SU-DHL-6 (cell line): ENCODE data around the gene SAMD11.

Experiments
- EZH2phosphoT487 ChIP-seq: fragments of 200-600 bp; sonication (generic), shearing (Covaris generic); conservative IDR thresholded peaks from 2 replicates; pipeline ENCODE4 v1.6.1; 2018; ENCODE audit warnings: mild to moderate bottlenecking, antibody characterized with exemption, low read length, moderate library complexity, mixed read lengths
- TF ChIP-seq, protein P1 (sequence below): fragments of 200-600 bp; sonication (generic); IDR thresholded peaks from one replicate; pipeline ENCODE4 v1.5.1; 2017; ENCODE audit warnings: antibody characterized with exemption, mild to moderate bottlenecking, low read length, moderate library complexity; ENCODE audit not compliant: insufficient read depth, poor library complexity, severe bottlenecking

DNA sequence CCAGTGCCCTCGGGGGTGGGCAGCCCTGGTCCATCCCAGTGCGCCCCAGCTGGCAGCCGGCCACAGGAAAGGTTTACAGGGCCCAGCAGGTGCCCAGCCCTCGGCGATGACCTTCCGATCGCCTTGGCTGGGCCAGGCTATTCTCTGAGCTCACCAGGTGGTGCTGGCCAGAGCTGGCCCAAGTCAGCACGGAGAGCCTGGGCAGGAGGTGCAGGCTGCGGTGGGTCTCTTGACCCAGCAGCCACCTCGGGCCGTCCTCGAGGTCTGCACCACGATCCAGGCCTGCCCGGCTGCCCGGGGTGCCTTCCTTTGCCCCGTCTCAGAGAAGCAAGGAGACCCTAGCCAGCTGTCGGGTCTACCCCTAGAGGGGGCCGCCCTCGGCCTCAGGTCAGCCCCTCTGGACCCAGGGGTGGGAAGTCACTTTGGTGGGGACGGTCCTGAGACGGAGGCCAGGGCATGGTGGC is 57.8 kb downstream of the SAMD11 start:
- TF ChIP-seq, protein P1, sequence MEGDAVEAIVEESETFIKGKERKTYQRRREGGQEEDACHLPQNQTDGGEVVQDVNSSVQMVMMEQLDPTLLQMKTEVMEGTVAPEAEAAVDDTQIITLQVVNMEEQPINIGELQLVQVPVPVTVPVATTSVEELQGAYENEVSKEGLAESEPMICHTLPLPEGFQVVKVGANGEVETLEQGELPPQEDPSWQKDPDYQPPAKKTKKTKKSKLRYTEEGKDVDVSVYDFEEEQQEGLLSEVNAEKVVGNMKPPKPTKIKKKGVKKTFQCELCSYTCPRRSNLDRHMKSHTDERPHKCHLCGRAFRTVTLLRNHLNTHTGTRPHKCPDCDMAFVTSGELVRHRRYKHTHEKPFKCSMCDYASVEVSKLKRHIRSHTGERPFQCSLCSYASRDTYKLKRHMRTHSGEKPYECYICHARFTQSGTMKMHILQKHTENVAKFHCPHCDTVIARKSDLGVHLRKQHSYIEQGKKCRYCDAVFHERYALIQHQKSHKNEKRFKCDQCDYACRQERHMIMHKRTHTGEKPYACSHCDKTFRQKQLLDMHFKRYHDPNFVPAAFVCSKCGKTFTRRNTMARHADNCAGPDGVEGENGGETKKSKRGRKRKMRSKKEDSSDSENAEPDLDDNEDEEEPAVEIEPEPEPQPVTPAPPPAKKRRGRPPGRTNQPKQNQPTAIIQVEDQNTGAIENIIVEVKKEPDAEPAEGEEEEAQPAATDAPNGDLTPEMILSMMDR, result no peak
- TF ChIP-seq EZH2phosphoT487, result no peak
